HG02759 (cell line): ENCODE results near the gene BBS1.
A peak's percentile ranks its signal among the peaks of the same experiment; 100 is the strongest.

Experiments used
- ATAC-seq: cut with Tn5 transposase; IDR thresholded peaks from one replicate; pipeline ENCODE4 v1.9.1; 2021; ENCODE audit warnings: mild to moderate bottlenecking, moderate library complexity; ENCODE audit not compliant: unreplicated experiment

Gene BBS1

DNA sequence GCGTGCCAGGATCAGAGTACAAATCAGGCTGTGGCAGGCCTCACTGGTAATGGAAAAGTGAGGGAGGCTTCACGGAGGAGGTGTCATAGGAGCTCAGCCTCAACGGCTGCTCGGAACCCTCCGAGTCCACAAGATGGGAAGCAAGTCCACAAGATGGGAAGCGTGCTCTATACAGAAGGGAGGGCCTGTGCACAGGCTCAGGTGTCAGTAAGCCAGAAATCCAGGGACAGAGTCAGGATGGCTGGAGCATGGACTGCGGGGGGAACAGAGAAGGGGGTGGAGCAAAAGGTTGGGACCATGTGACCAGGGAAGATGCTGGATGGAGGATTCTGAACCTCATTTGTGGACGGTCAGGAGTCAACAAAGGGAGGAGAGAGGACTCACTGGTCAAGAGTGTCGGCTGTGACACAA is 33.6 kb upstream of the BBS1 start:
- no peak for ATAC-seq

DNA sequence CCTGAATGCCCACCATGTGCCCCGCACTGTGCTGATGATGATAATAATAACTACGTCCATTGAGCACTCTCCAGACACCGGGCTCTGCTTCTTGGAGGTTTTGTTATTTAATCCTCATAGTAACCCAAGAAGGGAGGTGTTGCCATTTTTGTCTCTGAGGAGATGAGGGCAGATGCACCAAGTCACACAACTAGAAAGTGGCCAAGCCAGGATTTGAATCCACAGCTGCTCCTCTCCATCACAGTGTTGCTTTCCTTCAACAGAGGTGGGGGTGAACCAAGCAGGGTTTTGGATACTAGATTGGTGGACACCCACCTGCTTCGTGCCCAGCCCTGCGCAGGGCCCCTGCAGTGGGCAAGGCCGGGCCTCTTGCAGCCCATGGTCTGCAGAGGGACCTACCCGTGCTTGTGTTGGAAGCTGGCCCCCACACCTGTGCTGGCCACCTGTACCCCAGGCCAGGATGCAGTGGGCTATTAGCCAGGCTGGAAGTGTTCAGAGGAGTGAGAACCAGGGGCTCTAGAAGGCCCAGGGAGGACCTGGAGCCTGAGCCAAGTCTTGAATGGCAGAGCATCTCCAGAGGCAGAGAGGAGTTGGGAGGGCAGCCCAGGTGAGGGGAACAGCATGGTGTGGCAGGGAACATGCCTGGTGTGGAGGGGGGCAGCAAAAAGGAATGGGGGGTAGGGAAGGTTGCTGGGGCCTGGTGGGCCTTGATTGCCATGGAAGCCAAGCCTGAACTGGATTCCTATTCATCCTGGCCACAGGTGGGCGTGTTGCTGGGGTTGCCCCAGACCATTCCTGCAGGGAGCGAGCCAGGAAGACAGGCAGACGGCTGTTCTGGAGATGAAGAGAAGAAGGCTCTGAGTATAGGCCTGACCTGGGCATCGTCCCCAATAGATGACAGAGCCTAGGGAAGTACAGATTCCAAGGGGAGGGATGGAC is 32.9 kb upstream of the BBS1 start:
- ATAC-seq = no peak

- ATAC-seq = no peak
Measured at GRCh38 chr11:66478729-66479393, 31.6 kb upstream of the BBS1 start.

DNA sequence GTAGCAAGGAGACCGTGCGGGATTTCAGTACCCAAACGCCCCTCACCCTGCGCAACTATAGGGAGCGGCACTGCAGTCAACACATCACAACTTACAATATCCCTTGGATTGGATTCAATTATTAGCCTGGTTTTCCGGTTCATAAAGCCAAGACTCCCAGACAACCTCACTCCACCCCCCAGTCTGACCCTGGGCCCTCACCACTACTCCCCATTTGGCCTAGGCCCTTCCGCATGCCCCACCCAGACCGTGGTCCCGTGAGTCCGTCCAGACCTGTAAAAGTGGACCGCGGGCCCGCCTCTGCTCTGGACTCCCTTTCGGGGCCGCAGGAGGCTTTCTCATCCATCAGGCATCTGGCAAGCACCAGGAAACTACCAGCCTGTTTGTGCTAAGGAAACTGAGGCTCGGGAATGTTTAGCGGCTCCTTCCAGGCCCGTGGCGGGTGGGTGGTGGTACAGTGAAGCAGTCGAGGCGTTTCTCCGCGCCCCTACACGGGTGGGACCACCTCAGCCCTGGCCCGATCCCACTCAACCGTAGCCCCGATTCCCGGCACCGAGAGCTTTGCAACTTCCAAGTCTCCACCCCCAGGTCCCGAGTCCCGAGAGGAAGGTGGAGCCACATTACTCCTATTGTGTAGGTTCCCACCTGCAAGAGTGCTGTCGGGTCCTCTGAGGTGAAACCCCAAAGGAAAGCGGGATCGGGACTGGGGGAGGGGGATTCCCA is 30.9 kb upstream of the BBS1 start:
- ATAC-seq = no peak

- peak; percentile 93 for ATAC-seq
Measured at GRCh38 chr11:66480117-66480938, 30.1 kb upstream of the BBS1 start, which contains the start of gene DPP3. DPP3 (plus strand) TSS chr11:66480434; CDS start chr11:66482201, 1,767 bp downstream.

DNA sequence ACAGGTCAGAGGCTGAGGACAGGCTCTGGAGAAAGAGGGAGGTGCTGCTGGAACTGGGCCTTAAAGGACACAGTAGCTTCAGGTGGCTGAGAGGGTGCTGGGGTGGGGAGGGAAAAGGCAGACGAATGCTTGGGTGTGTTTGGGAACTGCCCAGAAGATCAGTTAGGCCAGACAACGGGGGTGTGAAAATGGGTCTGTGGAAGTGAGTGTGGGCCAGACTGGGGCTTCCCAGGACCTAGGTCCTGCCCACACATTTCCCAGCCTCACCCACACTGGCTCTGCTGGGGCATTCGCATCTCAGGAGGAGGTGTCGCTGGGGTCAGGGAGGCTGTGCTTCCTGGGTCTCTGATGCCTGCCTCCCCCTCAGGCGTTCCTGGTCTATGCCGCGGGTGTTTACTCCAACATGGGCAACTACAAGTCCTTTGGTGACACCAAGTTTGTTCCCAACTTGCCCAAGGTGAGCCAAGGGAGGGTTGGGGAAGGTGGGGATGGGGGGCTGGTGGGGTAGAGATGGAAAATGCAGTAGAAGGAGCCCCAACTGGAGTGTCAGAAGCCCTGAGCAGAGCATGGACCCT is 25.5 kb upstream of the BBS1 start:
- ATAC-seq = no peak

- no peak for ATAC-seq
Measured at GRCh38 chr11:66488957-66489356, 21.5 kb upstream of the BBS1 start.

- no peak for ATAC-seq
Measured at GRCh38 chr11:66489636-66490035, 20.8 kb upstream of the BBS1 start.

- ATAC-seq = no peak
Measured at GRCh38 chr11:66491315-66491935, 19.0 kb upstream of the BBS1 start.

DNA sequence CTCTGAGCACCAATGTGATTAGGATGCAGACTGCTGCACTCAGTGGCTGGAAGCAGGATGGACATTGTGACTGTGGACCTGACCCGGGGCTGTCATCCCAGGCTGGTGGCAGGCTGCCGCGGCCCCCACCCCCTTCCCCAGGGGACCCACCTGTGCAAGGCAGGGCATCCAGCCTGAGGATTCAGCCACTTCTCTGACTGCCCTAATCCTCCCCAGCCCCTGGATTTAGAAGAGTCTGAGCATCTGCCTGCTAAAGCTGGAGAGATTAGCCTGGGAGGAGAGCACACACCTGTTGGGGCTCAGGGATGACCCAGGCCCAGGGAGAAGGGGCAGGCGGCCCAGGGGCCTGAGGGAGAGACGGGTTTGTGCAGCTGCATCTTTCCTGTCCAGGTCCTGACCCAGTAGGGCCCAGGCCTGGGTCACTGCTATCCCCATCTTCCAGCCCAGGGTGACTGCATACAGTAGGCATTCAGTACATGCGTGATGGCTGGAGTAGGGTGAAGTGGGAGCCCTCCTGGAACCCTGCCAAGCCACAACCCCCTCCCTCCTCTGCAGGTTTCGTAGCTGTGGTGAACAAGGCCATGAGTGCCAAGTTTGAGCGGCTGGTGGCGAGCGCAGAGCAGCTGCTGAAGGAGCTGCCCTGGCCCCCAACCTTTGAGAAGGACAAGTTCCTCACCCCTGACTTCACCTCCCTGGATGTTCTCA is 18.1 kb upstream of the BBS1 start:
- no peak for ATAC-seq

- ATAC-seq = no peak
Measured at GRCh38 chr11:66493130-66493529, 17.3 kb upstream of the BBS1 start.

DNA sequence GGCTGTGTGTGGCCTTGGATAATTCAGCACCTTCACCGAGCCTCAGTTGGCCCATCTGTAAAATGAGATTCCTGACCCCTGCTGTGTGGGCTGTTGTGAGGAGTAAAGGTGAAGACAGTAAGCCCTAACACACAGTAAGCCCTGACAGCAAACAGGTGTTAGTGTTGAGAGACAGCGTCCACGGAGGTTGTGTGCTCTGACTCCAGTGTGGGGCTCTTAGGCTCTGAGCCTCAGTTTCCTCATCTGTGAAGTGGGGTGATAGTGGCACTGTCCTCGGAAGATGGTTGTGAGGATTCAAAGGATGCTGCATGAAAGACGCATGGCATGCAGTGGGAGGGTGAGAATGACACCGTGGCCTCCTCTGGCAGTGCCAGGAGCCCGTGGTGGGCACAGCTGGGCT is 16.0 kb upstream of the BBS1 start:
- no peak for ATAC-seq

- no peak for ATAC-seq
Measured at GRCh38 chr11:66494935-66495334, 15.5 kb upstream of the BBS1 start.

DNA sequence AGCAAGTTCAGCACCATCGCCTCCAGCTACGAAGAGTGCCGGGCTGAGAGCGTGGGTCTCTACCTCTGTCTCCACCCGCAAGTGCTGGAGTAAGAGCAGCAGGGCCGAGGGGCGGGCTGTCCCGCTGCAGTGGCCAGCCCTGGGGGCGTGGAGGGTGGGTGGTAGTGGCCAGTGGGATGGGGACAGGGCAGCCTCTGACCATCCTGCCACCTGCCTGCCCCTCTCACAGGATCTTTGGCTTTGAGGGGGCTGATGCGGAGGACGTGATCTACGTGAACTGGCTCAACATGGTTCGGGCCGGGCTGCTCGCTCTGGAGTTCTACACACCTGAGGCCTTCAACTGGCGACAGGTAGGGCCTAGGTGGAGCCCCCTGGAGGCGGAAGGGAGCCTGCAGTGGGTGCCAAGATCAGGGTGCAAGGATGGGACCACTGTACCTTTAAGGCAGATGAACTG is 15.0 kb upstream of the BBS1 start:
- no peak for ATAC-seq

- no peak for ATAC-seq
Measured at GRCh38 chr11:66497206-66497605, 13.2 kb upstream of the BBS1 start.

DNA sequence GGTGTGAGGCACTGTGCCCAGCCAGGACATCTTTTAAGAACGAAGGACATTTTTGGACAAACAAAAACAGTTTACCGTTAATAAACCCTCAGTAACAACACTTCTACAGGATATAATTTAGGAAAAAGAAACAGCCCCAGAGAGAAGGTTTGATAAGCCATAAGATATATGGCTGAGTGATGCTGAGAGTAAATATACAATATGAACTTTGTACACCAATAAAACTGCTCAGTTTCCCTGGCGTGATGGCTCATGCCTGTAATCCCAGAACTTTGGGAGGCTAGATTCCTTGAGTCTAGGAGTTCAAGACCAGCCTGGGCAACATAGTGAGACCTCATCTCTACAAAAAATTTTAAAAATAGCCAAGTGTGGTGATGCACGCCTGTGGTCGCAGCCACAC is 11.9 kb upstream of the BBS1 start:
- ATAC-seq = no peak

GRCh38 chr11:66505276-66505816 is 5.1 kb upstream of the BBS1 start:
- no peak for ATAC-seq

- no peak for ATAC-seq
Measured at GRCh38 chr11:66509131-66509561, 1.3 kb upstream of the BBS1 start.

- no peak for ATAC-seq
Measured at GRCh38 chr11:66510990-66511339, 530 bp downstream of the BBS1 start.
